ENCODE results near the gene SLC13A2. TPM values are rescaled to one million over a fixed set of nuclear protein-coding genes. Genes with fewer than 3 reads are reported as not detected.

SLC13A2 gene
- total and polyA plus RNA-seq, 9 of the 15 experiments (the other 6 are each of a cell fraction or from before 2014, with no cell fraction given), result 0.13 TPM; not detected in 8

DNA sequence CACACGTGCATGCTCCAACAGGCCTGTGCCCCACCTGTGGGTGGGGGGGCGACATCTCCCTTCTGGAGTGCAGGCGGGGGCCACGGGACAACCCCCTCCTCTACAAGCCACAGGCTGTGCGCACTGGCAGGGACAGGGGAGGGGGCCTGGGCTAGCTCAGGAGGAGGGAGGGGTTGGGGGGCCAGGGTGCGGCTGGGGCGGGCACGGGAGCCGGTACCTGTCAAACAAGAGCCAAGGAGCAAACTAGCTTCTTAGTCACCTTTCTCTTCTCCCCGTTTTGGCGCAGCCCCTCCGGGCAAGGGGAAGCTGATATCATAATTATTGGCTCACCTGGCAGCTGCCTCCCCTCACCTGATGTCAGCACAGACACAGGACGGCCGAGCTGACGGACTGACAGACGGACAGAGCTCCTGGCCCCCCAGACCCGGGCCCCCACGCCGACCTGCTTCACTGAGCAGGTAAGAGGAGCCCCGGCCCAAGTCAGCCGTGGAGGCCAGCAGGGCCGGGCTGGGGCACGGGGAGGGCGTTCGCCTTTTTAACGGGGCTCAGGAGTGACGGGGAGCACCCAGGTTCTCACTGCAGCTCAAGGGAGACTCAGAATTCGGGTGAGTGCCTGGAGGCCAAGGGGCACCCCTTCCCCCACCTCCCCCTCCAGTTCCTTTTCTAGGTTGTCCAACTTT is 32.7 kb downstream of the SLC13A2 start, which contains the start of gene FOXN1:
FOXN1 (plus strand) TSS at position 363 of the 680 bp plus-strand sequence. CDS start 17,622 bp downstream, outside the sequence.
- DNase-seq (ENCODE audit: extremely low read depth in 1 of 4, low spot score in 3 of 4) (no peak), ATAC-seq (no peak), FAIRE-seq (no peak)
- H3K9me3 ChIP-seq (replicated peaks; ENCODE audit: control insufficient read depth, insufficient read depth, low read depth, low read length), result no peaks in the 10 kb centered on the region
- in situ Hi-C loops (cut with MboI), result no loop called here
- peaks cover 32 to 55% of the 10 kb centered on the region in 2 experiments for H3K27me3 ChIP-seq (ENCODE audit: control insufficient read depth in 2 of 2, insufficient read depth in 2 of 2, low read length in 2 of 2)
- no peak within 1 kb of the TSS for H2AFZ ChIP-seq (ENCODE audit: low read depth, low read length)
- WGBS (ENCODE audit: insufficient coverage, low coverage, missing lambda C conversion rate), result 4% methylated on average over 22 of the region's 28 CpGs
- no peak for TF ChIP-seq MCM2 (IDR thresholded peaks at IDR 0.05; ENCODE audit: low read depth)
- TF ChIP-seq, protein P1, sequence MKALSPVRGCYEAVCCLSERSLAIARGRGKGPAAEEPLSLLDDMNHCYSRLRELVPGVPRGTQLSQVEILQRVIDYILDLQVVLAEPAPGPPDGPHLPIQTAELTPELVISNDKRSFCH (CRISPR knock-in tag; IDR thresholded peaks at IDR 0.05), result no peak
- TF ChIP-seq, protein P1 (tag; IDR thresholded peaks at IDR 0.05), result no peak
- peaks cover 0 to 13% of the 10 kb centered on the region in 2 experiments; a peak in 1 of 5 replicates for H3K4me1 ChIP-seq (replicated peaks in 1 of 2; ENCODE audit: control insufficient read depth in 2 of 2, insufficient read depth in 2 of 2, low read length in 2 of 2)
- H3K36me3 ChIP-seq (ENCODE audit: control insufficient read depth, insufficient read depth, low read length), result no peaks in the 10 kb centered on the region
- no peak within 1 kb of the TSS for H3K4me2 ChIP-seq (ENCODE audit: insufficient read depth, low read length)
- no peak within 1 kb of the TSS for H3K9ac ChIP-seq (ENCODE audit: insufficient read depth in 1 of 2, low read depth in 2 of 2, low read length in 2 of 2)
- no peaks in the 10 kb centered on the region for H3K79me2 ChIP-seq (ENCODE audit: control insufficient read depth, insufficient read depth, low read length)
- BruUV-seq (replicated peaks), result no TSS peak
- no peaks in the 10 kb centered on the region for H3K9me1 ChIP-seq (ENCODE audit: control insufficient read depth, insufficient read depth, low read length)
- no peak within 1 kb of the TSS for H3K4me3 ChIP-seq
- H3K27ac ChIP-seq (ENCODE audit: extremely low read depth, low read depth, low read length), result no peak within 1 kb of the TSS
- POLR2A ChIA-PET, result no interaction called here
- intact Hi-C loops (cut with micrococcal nuclease), result no loop called here
- CTCF ChIA-PET (ENCODE audit: low intra/inter-chr PET ratio), result no interaction called here
- peaks cover 10% of the 10 kb centered on the region for H4K20me1 ChIP-seq (replicated peaks; ENCODE audit: control insufficient read depth, insufficient read depth, low read length)
